Measurements from ENCODE around the gene MCU.

DNA sequence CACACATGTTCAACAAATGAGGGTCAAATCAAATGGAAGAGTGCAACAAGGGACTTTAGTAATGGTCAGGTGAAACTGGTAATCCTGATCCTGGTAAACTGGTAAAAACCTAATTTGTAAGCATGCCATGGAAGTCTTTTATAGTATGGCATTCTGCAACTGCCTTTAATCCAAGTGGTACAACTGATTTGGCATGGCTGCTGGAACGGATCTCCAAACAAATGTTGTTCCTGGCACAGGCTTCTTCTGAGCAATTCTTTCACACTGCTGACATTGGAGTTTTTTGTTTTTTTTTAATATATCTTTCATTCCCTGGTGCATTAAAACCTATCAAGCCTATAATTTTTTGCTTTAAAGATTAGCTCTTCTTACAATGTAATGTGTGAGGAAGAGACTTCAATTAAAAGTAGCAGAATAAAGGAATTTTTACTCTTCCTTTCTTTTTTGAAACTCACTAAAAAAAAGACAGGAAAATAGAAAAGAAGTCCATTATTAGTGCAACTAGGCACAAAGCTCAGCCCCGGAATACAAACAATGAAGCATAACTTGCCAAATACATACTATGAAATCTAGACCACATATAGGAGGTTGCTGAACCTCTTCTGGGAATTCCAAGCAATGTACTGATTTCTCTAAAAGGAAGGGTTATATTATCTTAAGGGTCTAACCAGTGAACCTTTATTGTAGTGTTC lies 122.3 kb downstream of the MCU start:
- TF ChIP-seq, protein P1, sequence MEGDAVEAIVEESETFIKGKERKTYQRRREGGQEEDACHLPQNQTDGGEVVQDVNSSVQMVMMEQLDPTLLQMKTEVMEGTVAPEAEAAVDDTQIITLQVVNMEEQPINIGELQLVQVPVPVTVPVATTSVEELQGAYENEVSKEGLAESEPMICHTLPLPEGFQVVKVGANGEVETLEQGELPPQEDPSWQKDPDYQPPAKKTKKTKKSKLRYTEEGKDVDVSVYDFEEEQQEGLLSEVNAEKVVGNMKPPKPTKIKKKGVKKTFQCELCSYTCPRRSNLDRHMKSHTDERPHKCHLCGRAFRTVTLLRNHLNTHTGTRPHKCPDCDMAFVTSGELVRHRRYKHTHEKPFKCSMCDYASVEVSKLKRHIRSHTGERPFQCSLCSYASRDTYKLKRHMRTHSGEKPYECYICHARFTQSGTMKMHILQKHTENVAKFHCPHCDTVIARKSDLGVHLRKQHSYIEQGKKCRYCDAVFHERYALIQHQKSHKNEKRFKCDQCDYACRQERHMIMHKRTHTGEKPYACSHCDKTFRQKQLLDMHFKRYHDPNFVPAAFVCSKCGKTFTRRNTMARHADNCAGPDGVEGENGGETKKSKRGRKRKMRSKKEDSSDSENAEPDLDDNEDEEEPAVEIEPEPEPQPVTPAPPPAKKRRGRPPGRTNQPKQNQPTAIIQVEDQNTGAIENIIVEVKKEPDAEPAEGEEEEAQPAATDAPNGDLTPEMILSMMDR (conservative IDR thresholded peaks at IDR 0.05 in 1 of 2, IDR thresholded peaks at IDR 0.05 in 1 of 2; ENCODE audit: low read depth in 1 of 2, low read length in 2 of 2), result no peak
- TF ChIP-seq EZH2 (IDR thresholded peaks at IDR 0.05; ENCODE audit: low read length, missing control alignments), result no peak

Measured in fibroblast of lung (primary cell).